Measurements from ENCODE around the gene ACTBL2.

DNA sequence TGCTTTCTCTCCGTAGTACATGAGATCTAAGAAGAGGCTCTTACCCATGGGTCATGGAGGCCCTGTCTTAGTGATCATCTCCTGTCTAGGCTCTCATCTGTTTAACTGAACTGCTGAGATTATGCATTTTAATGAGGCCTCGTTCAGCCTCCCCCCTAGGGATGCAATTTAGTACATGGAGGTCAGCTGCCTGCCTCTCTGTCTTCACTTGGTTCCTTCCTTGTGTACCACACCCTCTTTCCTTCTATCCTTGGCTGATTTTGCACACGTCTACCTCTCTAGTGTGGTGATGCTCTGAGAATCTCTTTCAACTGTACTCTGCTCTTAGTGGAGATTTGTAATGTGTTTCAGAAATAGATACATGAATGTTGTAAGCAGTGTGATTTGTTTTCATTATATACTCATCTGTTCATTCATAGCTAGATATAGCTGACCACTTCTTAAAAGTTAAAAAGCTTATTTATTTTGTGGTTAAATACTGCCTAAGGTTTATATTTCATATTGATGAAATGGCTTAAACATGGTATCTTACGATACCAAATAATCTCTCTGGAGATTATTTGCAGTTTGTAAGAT lies 3.5 kb upstream of the ACTBL2 start:
- no peak for TF ChIP-seq EZH2 (IDR thresholded peaks at IDR 0.05; ENCODE audit: insufficient read depth, low read length)
- TF ChIP-seq, protein P1, sequence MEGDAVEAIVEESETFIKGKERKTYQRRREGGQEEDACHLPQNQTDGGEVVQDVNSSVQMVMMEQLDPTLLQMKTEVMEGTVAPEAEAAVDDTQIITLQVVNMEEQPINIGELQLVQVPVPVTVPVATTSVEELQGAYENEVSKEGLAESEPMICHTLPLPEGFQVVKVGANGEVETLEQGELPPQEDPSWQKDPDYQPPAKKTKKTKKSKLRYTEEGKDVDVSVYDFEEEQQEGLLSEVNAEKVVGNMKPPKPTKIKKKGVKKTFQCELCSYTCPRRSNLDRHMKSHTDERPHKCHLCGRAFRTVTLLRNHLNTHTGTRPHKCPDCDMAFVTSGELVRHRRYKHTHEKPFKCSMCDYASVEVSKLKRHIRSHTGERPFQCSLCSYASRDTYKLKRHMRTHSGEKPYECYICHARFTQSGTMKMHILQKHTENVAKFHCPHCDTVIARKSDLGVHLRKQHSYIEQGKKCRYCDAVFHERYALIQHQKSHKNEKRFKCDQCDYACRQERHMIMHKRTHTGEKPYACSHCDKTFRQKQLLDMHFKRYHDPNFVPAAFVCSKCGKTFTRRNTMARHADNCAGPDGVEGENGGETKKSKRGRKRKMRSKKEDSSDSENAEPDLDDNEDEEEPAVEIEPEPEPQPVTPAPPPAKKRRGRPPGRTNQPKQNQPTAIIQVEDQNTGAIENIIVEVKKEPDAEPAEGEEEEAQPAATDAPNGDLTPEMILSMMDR (IDR thresholded peaks at IDR 0.05; ENCODE audit: insufficient read depth, low read depth, low read length) = no peak
